Lung (tissue), 12 donors: ENCODE measurements around the gene LIPC. TPM values are rescaled to one million over a fixed set of nuclear protein-coding genes. Genes with fewer than 3 reads are reported as not detected.

ENCODE experiments used
- ATAC-seq: fragments of 200-7000 bp; cut with Tn5 transposase; one replicate; pipeline ENCODE4 v1.9.1; 2020; ENCODE audit warnings: moderate number of reproducible peaks; ENCODE audit not compliant: insufficient read depth, low FRiP score
- DNase-seq, 3 donors: peaks; one replicate each; pipeline ENCODE4 v3.0.0-alpha.2; 2013 to 2017
- H3K27ac ChIP-seq, 2 donors: one replicate each; pipeline ENCODE4 v1.5.1; 2013; ENCODE audit warnings: mild to moderate bottlenecking in 2 of 2, moderate library complexity in 2 of 2, control low read depth in 1 of 2, inconsistent platforms in 1 of 2, low read depth in 1 of 2, low read length in 1 of 2
- H3K27me3 ChIP-seq, 3 donors: one replicate each; pipeline ENCODE4 v1.5.1; 2013; ENCODE audit warnings: low read length in 2 of 3; ENCODE audit not compliant: control insufficient read depth in 3 of 3, insufficient read depth in 3 of 3
- H3K36me3 ChIP-seq, 4 donors: one replicate each; pipeline ENCODE4 v1.5.1; 2013; ENCODE audit warnings: low read length in 4 of 4, mild to moderate bottlenecking in 1 of 4, moderate library complexity in 1 of 4; ENCODE audit not compliant: control insufficient read depth in 4 of 4, insufficient read depth in 4 of 4
- H3K4me1 ChIP-seq, 5 donors: one replicate each; pipeline ENCODE4 v1.5.1; 2013; ENCODE audit warnings: low read length in 5 of 5, mild to moderate bottlenecking in 2 of 5, moderate library complexity in 1 of 5; ENCODE audit not compliant: control insufficient read depth in 5 of 5, insufficient read depth in 5 of 5
- H3K4me3 ChIP-seq: one replicate; pipeline ENCODE4 v1.5.1; 2013; ENCODE audit warnings: mild to moderate bottlenecking, control low read depth, moderate library complexity
- H3K9ac ChIP-seq, 2 donors: one replicate each; pipeline ENCODE4 v1.5.1; 2013; ENCODE audit warnings: low read length in 2 of 2, control low read depth in 1 of 2; ENCODE audit not compliant: insufficient read depth in 1 of 2
- H3K9me3 ChIP-seq, 4 donors: one replicate each; pipeline ENCODE4 v1.5.1; 2013; ENCODE audit warnings: low read length in 3 of 4, mild to moderate bottlenecking in 1 of 4, moderate library complexity in 1 of 4; ENCODE audit not compliant: control insufficient read depth in 4 of 4, insufficient read depth in 3 of 4
- CTCF ChIP-seq: IDR thresholded peaks from 2 replicates; pipeline ENCODE4 v1.5.1; 2012; ENCODE audit warnings: mild to moderate bottlenecking; ENCODE audit errors: control extremely low read depth, extremely low read depth
- WGBS, 2 donors: extraction: QIAGEN DNeasy Blood & Tissue Kit; methylation state at CpG; one replicate each; pipeline ENCODE4 v1.1.7; 2013; 5-methylcytosine and 5-hydroxymethylcytosine counted together
- polyA plus RNA-seq, 2 donors: library from polyadenylated mRNA; stranded (reverse); fragments of 200-250 nt; gene quantifications; one replicate each; pipeline ENCODE4 v1.2.1, GENCODE V29; 2013
- total RNA-seq, 2 donors: library from RNA; depleted of rRNA in 1 of 2; stranded (reverse); fragments of >200 nt in 1 of 2; gene quantifications; one replicate each; pipeline ENCODE4 v1.2.1, GENCODE V29; 2014 to 2021
- donor health status: control.
- donor health status: control.
- donor health status: Bipolar disorder and iron deficiency.
- donor health status: healthy.
- donor health status: DM: yes; HTN: yes; CAD: no.

The LIPC gene
- total and polyA plus RNA-seq, 4 donors = 0.20 to 0.57 (median 0.40) TPM

GRCh38 chr15:58410353-58410752, 21.4 kb upstream of the LIPC start:
- no peaks in the 10 kb centered on the region for H3K36me3 ChIP-seq

GRCh38 chr15:58413253-58413652, 18.5 kb upstream of the LIPC start:
- 96% methylated on average over 3 of the region's 3 CpGs for WGBS, 2 donors
- Histone ChIP-seq H3K9ac (no peak overlapping the region), H3K27ac (no peak overlapping the region), H3K27me3 (no peaks in the 10 kb centered on the region), H3K36me3 (no peaks in the 10 kb centered on the region), H3K9me3 (no peaks in the 10 kb centered on the region), H3K4me3 (no peak overlapping the region), H3K4me1 (peaks cover 0 to 4% (median 0%) of the 10 kb centered on the region in 5 donors)
- DNase-seq (no peak), ATAC-seq (no peak)
- no peak for TF ChIP-seq CTCF

More at GRCh38 chr15:58410353-58410752, 21.4 kb upstream of the LIPC start:
- peak overlapping the region in 1 of 2 donors; percentile 73 for H3K9ac ChIP-seq
- no peaks in the 10 kb centered on the region for H3K27me3 ChIP-seq
- ATAC-seq (no peak), DNase-seq (peak; percentile 24 to 73 (median 64))
- no peak overlapping the region for H3K27ac ChIP-seq
- WGBS, 2 donors = 67 to 70% methylated on average over 4 of the region's 4 CpGs
- H3K4me1 ChIP-seq = peaks cover 0 to 4% (median 0%) of the 10 kb centered on the region in 5 donors
- H3K4me3 ChIP-seq = no peak overlapping the region
- TF ChIP-seq CTCF = no peak
- no peaks in the 10 kb centered on the region for H3K9me3 ChIP-seq

DNA sequence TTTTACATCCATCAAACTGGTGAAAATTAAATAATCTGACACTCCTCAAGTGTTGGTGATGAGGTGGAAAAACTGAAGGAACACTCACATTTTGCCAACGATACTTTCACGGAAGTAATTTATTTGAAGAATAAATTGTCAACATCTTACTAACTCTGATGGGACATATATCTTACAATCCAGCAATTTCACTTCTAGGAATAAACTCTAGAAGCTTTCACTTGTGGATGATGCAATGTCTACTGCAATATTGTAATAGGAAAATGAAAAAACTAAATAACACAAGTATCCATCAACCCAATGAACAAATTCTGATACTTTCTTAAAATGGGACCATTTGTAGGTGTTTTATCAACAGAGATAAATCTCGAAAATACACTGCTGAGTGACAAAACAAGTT, 16.2 kb upstream of the LIPC start:
- no peaks in the 10 kb centered on the region for H3K36me3 ChIP-seq
- no peaks in the 10 kb centered on the region for H3K27me3 ChIP-seq
- peaks cover 0 to under 1% (median 0%) of the 10 kb centered on the region in 5 donors for H3K4me1 ChIP-seq
- ATAC-seq (no peak), DNase-seq (no peak)
- no peaks in the 10 kb centered on the region for H3K9me3 ChIP-seq
- H3K27ac ChIP-seq = no peak overlapping the region
- 77 to 91% methylated on average over 3 of the region's 3 CpGs for WGBS, 2 donors
- no peak overlapping the region for H3K9ac ChIP-seq
- TF ChIP-seq CTCF = no peak
- H3K4me3 ChIP-seq = no peak overlapping the region

GRCh38 chr15:58416963-58417362, 14.8 kb upstream of the LIPC start:
- Histone ChIP-seq H3K36me3 (no peaks in the 10 kb centered on the region), H3K27me3 (no peaks in the 10 kb centered on the region), H3K9ac (no peak overlapping the region), H3K4me3 (no peak overlapping the region), H3K4me1 (peaks cover 0 to 2% (median 0%) of the 10 kb centered on the region in 5 donors), H3K27ac (no peak overlapping the region), H3K9me3 (no peaks in the 10 kb centered on the region)
- DNase-seq (no peak), ATAC-seq (no peak)
- no peak for TF ChIP-seq CTCF
- 84 to 95% methylated on average over 5 of the region's 5 CpGs for WGBS, 2 donors
